ENCODE results near the gene MED27. TPM values are rescaled to one million over a fixed set of nuclear protein-coding genes. Genes with fewer than 3 reads are reported as not detected.

MED27 gene
- total and polyA plus RNA-seq, 9 of the 15 experiments (the other 6 are each of a cell fraction or from before 2014, with no cell fraction given), result 24.4 to 91.0 (median 36.1) TPM

- BruUV-seq (replicated peaks), result no TSS peak
- no peak for DNase-seq (ENCODE audit: extremely low read depth in 1 of 4, low spot score in 3 of 4)
- WGBS (ENCODE audit: insufficient coverage, low coverage, missing lambda C conversion rate), result 70% methylated on average over 5 of the region's 5 CpGs
- H3K4me2 ChIP-seq (ENCODE audit: insufficient read depth, low read length), result no peak overlapping the region
- no peaks in the 10 kb centered on the region; the same call in 2 of the 3 replicates for H3K36me3 ChIP-seq (ENCODE audit: control insufficient read depth, insufficient read depth, low read length)
- H2AFZ ChIP-seq (ENCODE audit: low read depth, low read length), result no peak overlapping the region
- H3K27me3 ChIP-seq (ENCODE audit: control insufficient read depth in 2 of 2, insufficient read depth in 2 of 2, low read length in 2 of 2), result no peaks in the 10 kb centered on the region
- no peak for ATAC-seq
- no peak overlapping the region for H3K4me3 ChIP-seq
- ChIA-PET POLR2A (interaction anchor here (1.0 to 1.3 kb wide), 2 partner anchors 8 to 30 kb away, joined by 3 read pairs; no protein-coding TSS in a partner anchor), CTCF (ENCODE audit: low intra/inter-chr PET ratio) (no interaction called here)
- TF ChIP-seq CBX1 (IDR thresholded peaks at IDR 0.05; ENCODE audit: low read depth) (no peak), HLTF (IDR thresholded peaks at IDR 0.05) (no peak), MCM2 (IDR thresholded peaks at IDR 0.05; ENCODE audit: low read depth) (no peak)
- in situ Hi-C loops (cut with MboI) (no loop called here), intact Hi-C loops (cut with micrococcal nuclease) (no loop called here)
- H3K79me2 ChIP-seq (ENCODE audit: control insufficient read depth, insufficient read depth, low read length), result no peaks in the 10 kb centered on the region
- no peaks in the 10 kb centered on the region for H3K9me3 ChIP-seq (replicated peaks; ENCODE audit: control insufficient read depth, insufficient read depth, low read depth, low read length)
- no peaks in the 10 kb centered on the region for H3K9me1 ChIP-seq (ENCODE audit: control insufficient read depth, insufficient read depth, low read length)
- no peak overlapping the region for H3K27ac ChIP-seq (ENCODE audit: extremely low read depth, low read depth, low read length)
- peaks cover 0 to 3% of the 10 kb centered on the region in 2 experiments; a peak in 1 of 5 replicates for H3K4me1 ChIP-seq (replicated peaks in 1 of 2; ENCODE audit: control insufficient read depth in 2 of 2, insufficient read depth in 2 of 2, low read length in 2 of 2)
- H3K9ac ChIP-seq (ENCODE audit: insufficient read depth in 1 of 2, low read depth in 2 of 2, low read length in 2 of 2), result no peak overlapping the region
- no peaks in the 10 kb centered on the region for H4K20me1 ChIP-seq (replicated peaks; ENCODE audit: control insufficient read depth, insufficient read depth, low read length)
- no peak for FAIRE-seq
Measured at GRCh38 chr9:132007371-132008025, 72.2 kb downstream of the MED27 start.

GRCh38 chr9:132006677-132007370 lies 72.8 kb downstream of the MED27 start:
- POLR2A ChIA-PET, result interaction anchor here (1.3 kb wide), 1 partner anchor 9 kb away, joined by 3 read pairs; no protein-coding TSS in a partner anchor
- no peak for DNase-seq (ENCODE audit: extremely low read depth in 1 of 4, low spot score in 3 of 4)
- no peak for TF ChIP-seq PCBP2 (IDR thresholded peaks at IDR 0.05; ENCODE audit: low read depth, low read length, poor library complexity, severe bottlenecking)
- peak; percentile 44; the same call in 1 of the 2 replicates for TF ChIP-seq C11orf30 (IDR thresholded peaks at IDR 0.05; ENCODE audit: low read depth)
- peak; percentile 31; the same call in 1 of the 2 replicates for TF ChIP-seq MAFG (tag; conservative IDR thresholded peaks at IDR 0.05)
- 0 out of 2 replicates have a peak, but pooled peaks have one; percentile 14 for TF ChIP-seq SPI1 (IDR thresholded peaks at IDR 0.05; ENCODE audit: borderline replicate concordance, low read depth, low read length)
- TF ChIP-seq KDM5B (IDR thresholded peaks at IDR 0.05; ENCODE audit: insufficient replicate concordance, low read depth, low read length), result no peak
- TF ChIP-seq ZNF316 (IDR thresholded peaks at IDR 0.05), result peak; percentile 61; the same call in 1 of the 2 replicates
- H3K4me2 ChIP-seq (ENCODE audit: insufficient read depth, low read length), result no peak overlapping the region
- CTCF ChIA-PET (ENCODE audit: low intra/inter-chr PET ratio), result no interaction called here
- 81% methylated on average over 9 of the region's 9 CpGs for WGBS (ENCODE audit: insufficient coverage, low coverage, missing lambda C conversion rate)
- H3K4me3 ChIP-seq, result no peak overlapping the region
- no TSS peak for BruUV-seq (replicated peaks)
- H3K9me3 ChIP-seq (replicated peaks; ENCODE audit: control insufficient read depth, insufficient read depth, low read depth, low read length), result no peaks in the 10 kb centered on the region
- intact Hi-C loops (cut with micrococcal nuclease) (no loop called here), in situ Hi-C loops (cut with MboI) (no loop called here)
- ATAC-seq, result no peak
- no peak overlapping the region for H3K9ac ChIP-seq (ENCODE audit: insufficient read depth in 1 of 2, low read depth in 2 of 2, low read length in 2 of 2)
- no peaks in the 10 kb centered on the region for H3K36me3 ChIP-seq (ENCODE audit: control insufficient read depth, insufficient read depth, low read length)
- FAIRE-seq, result no peak
- H3K4me1 ChIP-seq (replicated peaks in 1 of 2; ENCODE audit: control insufficient read depth in 2 of 2, insufficient read depth in 2 of 2, low read length in 2 of 2), result peaks cover 0 to 3% of the 10 kb centered on the region in 2 experiments; a peak in 1 of 5 replicates
- no peak overlapping the region for H3K27ac ChIP-seq (ENCODE audit: extremely low read depth, low read depth, low read length)
- H3K79me2 ChIP-seq (ENCODE audit: control insufficient read depth, insufficient read depth, low read length), result no peaks in the 10 kb centered on the region
- no peaks in the 10 kb centered on the region for H3K27me3 ChIP-seq (ENCODE audit: control insufficient read depth in 2 of 2, insufficient read depth in 2 of 2, low read length in 2 of 2)
- H3K9me1 ChIP-seq (ENCODE audit: control insufficient read depth, insufficient read depth, low read length), result no peaks in the 10 kb centered on the region
- H4K20me1 ChIP-seq (replicated peaks; ENCODE audit: control insufficient read depth, insufficient read depth, low read length), result no peaks in the 10 kb centered on the region
- H2AFZ ChIP-seq (ENCODE audit: low read depth, low read length), result no peak overlapping the region

Data from K562 (cell line).